ENCODE measurements around the gene ASCL4.

The ASCL4 gene

GRCh38 chr12:107779077-107779831, 4.8 kb downstream of the ASCL4 start:
- no peak for DNase-seq

- no peak for DNase-seq
These were observed 5.8 kb downstream of the ASCL4 start for GRCh38 chr12:107780298-107780697.

- no peak for DNase-seq
These were observed 7.6 kb downstream of the ASCL4 start for GRCh38 chr12:107782067-107782466.

GRCh38 chr12:107783406-107784376, 9.2 kb downstream of the ASCL4 start:
- no peak for DNase-seq

- DNase-seq: no peak
These were observed 13.8 kb downstream of the ASCL4 start for GRCh38 chr12:107788281-107788680.

GRCh38 chr12:107788690-107789458, 14.4 kb downstream of the ASCL4 start:
- DNase-seq: no peak

GRCh38 chr12:107791465-107792089, 17.1 kb downstream of the ASCL4 start:
- DNase-seq: no peak

- no peak for DNase-seq
These were observed 19.9 kb downstream of the ASCL4 start for GRCh38 chr12:107794451-107794850.

GRCh38 chr12:107798580-107798979, 24.1 kb downstream of the ASCL4 start:
- no peak for DNase-seq

- no peak for DNase-seq
These were observed 26.6 kb downstream of the ASCL4 start for GRCh38 chr12:107801150-107801549.

GRCh38 chr12:107803092-107803491, 28.6 kb downstream of the ASCL4 start:
- DNase-seq: no peak

- DNase-seq: no peak
These were observed 31.1 kb downstream of the ASCL4 start for GRCh38 chr12:107805488-107806180.

- DNase-seq: no peak
These were observed 33.1 kb downstream of the ASCL4 start for GRCh38 chr12:107807471-107808150.

- no peak for DNase-seq
These were observed 42.7 kb downstream of the ASCL4 start for GRCh38 chr12:107817250-107817649.

- no peak for DNase-seq
These were observed 44.5 kb downstream of the ASCL4 start for GRCh38 chr12:107818984-107819383.

- no peak for DNase-seq
These were observed 47.9 kb downstream of the ASCL4 start for GRCh38 chr12:107822356-107822755.
